Activated T-cell treated with anti-CD3 and anti-CD28 coated beads for 48 hours (primary cell): Measurements from ENCODE around the gene SEMA4D.
A peak's percentile ranks its signal among the peaks of the same experiment; 100 is the strongest.

Source experiments
- DNase-seq: peaks from one replicate; pipeline ENCODE4 v3.0.0-alpha.2; 2020; ENCODE audit warnings: low read depth

The SEMA4D gene, protein sequence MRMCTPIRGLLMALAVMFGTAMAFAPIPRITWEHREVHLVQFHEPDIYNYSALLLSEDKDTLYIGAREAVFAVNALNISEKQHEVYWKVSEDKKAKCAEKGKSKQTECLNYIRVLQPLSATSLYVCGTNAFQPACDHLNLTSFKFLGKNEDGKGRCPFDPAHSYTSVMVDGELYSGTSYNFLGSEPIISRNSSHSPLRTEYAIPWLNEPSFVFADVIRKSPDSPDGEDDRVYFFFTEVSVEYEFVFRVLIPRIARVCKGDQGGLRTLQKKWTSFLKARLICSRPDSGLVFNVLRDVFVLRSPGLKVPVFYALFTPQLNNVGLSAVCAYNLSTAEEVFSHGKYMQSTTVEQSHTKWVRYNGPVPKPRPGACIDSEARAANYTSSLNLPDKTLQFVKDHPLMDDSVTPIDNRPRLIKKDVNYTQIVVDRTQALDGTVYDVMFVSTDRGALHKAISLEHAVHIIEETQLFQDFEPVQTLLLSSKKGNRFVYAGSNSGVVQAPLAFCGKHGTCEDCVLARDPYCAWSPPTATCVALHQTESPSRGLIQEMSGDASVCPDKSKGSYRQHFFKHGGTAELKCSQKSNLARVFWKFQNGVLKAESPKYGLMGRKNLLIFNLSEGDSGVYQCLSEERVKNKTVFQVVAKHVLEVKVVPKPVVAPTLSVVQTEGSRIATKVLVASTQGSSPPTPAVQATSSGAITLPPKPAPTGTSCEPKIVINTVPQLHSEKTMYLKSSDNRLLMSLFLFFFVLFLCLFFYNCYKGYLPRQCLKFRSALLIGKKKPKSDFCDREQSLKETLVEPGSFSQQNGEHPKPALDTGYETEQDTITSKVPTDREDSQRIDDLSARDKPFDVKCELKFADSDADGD

DNA sequence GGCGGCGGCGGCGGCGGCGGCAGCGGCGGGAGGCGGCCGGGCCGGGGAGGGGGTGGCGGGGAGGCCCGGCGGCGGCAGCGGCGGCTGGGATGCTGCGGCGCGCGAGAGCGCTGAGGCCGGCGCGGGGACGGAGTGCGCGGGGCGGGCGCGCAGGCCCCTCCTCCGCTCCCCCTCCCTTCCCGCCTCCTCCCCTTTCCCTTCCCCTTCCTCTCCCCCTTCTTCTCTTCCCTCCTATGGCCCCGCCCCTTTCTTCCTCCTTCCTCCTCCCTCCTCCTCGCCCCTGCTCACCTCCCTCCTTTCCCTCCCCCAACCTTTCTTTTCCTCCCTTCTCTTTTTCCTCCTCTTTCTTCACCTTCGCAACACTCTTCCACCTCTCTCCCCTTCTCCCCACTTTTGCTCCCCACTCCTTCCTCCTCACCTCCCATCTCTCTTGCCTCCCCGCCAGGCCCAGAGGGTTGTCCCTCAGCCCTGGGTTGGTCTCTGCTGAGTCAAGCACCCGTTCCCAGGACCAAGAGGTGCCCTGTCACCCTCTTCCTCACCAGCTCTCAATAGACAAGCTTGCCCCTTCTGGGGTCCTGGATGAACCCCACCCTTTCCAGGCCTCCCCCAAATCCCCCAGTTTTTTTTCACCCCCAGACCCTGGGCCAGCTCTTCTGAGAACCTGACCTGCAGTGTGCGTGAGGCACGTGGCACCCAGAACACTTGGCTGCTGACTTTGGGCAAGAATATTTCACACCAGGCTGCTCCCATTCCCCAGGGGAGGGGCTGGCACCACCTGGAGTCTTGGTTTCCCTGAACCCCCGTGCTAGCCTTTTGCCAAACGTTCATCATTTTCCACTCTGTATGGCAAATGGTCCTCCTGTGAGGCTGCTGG, at the start of gene SEMA4D:
Gene SEMA4D, minus strand, starts transcription at position 136 of the 874 bp plus-strand sequence. CDS start 92,657 bp downstream, outside the sequence.
- DNase-seq, result peak; percentile 64

- no peak for DNase-seq
These were observed 49.1 kb upstream of the SEMA4D start for GRCh38 chr9:89547000-89547399.

DNA sequence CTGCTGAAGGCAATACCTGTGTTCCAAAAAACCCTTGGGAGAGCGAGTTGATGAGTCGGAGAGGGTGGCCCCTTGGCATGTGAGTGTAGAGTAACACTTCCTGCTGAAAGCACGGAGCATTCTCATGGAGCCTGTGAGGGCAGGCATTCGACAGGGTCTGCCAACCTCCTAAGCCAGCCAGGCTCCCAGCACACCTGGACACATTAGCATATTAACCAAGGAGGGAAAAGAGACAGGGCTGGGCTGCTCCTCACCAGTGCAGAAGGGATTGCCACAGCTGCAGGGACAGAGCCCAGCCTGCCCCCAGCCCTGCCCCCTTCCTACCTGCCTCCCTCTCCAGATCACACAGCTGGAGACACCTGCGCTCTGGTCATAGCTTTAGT, 46.4 kb upstream of the SEMA4D start:
- no peak for DNase-seq

- no peak for DNase-seq
These were observed 45.8 kb upstream of the SEMA4D start for GRCh38 chr9:89543621-89544278.

GRCh38 chr9:89543111-89543510, 45.2 kb upstream of the SEMA4D start:
- no peak for DNase-seq

DNA sequence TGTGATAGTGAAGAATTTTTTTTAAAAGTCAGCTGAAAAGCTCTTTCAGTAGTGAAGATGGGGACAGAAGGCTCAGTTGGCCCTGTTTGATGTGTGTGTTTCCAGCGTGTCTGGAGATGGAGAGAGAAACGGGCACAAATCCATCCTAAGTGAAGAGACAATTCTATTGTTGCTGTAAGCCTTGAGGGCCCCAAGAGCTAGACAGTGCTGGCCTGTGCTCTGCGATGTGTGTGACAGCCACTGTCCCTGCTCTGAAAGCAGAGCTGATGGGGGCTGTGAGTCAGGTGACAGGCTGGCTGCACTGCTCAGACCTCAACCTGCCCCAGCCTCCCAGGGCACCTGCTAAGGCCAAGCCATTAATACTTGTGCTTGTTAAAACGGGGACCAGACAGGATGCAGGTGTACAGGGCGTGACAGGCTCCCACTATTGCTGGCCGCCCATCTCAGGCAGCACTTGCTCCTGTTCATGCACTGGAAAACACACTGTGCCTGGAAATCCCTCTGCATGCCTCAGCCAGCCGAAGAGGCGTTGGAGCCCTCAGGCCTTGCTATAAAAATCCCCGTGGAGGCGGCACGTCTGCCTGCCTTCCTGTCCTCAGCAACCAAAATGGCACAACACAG, 44.6 kb upstream of the SEMA4D start:
- no peak for DNase-seq

DNA sequence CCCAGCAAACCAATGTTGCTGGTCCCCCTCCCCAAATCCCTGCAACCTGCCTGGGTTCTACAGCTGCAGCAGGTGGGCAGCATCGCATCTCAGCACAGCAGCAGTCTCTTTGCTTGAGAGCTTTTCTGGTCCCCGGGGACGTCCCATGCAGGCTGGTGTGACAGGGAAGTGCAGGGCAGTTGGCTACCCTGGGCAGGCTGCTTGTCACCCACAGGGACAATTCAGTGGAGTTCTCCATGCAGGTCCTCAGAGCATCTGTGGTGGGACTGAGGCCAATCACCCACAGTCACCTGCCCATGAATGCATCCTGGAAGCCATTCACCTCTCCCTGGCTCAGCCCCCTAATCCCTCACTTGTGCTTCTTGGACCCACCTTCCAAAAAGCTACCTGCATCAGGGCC, 43.9 kb upstream of the SEMA4D start:
- DNase-seq, result no peak

DNA sequence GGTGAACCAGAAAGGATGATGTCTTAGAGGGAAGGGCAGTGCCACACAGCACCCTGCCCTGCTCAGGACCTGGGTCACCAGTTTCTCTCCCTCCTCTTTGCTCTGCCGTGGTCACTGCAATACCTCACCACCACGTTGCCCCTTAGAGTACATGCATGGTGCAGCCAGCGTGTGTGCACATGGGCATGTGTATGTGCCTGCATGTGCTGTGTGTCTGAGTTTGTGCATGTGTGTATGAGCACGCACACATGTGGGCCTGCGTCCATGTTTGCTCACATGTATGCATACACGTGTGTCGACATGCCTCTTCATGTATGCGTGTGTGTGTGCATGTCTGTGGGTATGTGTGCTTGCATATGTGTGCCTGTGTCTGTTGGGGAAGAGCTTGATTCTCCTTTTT, 41.5 kb upstream of the SEMA4D start:
- no peak for DNase-seq

DNA sequence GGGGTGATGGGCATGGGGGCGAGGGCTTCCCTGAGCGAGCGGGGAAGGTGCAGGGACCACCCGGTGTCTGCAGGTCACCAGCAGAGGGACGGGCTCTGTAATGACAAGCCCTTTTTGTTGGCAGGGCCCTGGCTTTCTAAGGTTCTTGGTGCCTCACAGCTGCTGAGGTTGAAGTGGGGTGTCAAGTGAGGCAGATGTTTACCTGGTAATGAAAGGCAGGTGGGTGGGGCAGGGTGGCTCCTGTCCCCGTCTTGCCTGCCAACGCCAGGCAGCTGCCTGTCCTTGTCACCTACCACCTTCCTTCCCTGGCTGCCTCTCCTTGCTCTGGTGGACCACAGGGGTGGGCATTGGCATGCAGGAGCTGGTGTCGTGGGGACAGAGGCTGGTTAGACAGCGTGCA, 41.0 kb upstream of the SEMA4D start:
- no peak for DNase-seq

DNA sequence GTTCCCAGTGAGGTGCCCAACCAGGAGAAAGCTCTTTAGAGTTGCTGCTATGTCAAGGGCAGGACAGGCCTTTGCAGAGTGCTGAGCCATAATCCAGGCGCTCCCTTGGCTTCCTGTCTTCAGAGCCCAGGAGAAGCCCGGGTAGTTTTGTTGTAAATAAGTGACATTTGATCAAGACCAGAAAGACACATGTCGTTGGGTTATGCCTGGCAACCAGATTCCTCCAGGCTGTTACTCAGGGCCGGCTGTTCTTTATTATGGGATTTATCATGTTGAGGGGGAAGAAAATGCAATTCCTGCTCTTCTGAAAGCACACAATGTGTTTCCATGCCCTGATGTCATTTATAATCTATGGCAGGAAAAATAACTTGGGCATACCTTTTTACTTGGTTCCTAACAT, 39.3 kb upstream of the SEMA4D start:
- no peak for DNase-seq

GRCh38 chr9:89536600-89536999, 38.7 kb upstream of the SEMA4D start:
- no peak for DNase-seq

GRCh38 chr9:89536145-89536574, 38.2 kb upstream of the SEMA4D start:
- DNase-seq, result no peak

DNA sequence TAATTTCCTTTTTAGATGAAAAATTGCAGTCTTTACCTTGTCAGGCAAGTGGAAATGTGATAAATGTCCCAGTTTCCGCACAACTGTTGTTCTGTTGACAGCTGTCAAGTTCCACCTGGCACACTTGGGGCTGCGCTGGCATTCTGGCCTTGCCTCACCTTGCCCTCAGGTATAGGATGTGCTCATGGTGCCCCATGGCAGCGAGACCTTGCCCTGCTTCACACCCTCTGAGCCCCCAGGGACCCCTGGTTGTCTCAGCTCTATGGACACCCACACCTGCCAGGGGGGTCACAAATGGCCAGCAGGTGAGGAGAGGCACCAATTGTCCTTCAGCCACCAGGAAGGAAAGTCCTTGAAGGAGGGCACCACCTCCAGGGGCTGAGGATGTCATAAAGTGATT, 37.5 kb upstream of the SEMA4D start:
- DNase-seq, result no peak

DNA sequence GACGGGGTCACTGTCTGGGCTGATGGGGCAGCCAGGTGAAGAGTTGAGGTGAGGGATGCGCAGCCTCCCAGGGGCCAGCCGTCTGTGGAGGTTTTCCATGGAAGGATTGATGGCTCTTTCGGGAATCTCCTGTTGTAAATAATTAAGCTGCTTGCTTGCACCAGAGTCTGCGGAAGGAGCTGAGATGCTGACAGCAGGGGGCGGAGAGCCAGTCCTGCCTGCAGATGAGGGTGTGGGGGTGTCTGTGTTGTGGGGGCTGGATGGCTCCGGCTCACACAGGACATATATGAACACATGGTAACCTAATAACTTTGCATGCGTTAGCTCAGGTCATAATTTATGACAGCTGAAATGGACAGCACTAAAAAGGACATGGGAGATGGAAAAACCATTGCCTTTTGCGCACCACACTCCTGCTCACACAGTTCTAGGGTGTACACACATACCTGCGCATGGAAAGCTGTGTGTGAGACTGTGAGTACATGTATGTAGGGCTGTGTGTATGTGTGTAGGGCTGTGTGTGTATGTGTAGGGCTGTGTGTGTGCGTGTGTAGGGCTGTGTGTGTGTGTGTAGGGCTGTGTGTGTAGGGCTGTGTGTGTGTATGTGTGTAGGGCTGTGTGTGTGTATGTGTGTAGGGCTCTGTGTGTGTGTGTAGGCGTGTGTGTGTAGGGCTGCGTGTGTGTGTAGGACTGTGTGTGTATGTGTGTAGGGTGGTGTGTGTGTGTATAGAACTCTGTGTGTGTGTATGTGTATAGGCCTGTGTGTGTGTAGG, 36.8 kb upstream of the SEMA4D start:
- DNase-seq, result no peak

DNA sequence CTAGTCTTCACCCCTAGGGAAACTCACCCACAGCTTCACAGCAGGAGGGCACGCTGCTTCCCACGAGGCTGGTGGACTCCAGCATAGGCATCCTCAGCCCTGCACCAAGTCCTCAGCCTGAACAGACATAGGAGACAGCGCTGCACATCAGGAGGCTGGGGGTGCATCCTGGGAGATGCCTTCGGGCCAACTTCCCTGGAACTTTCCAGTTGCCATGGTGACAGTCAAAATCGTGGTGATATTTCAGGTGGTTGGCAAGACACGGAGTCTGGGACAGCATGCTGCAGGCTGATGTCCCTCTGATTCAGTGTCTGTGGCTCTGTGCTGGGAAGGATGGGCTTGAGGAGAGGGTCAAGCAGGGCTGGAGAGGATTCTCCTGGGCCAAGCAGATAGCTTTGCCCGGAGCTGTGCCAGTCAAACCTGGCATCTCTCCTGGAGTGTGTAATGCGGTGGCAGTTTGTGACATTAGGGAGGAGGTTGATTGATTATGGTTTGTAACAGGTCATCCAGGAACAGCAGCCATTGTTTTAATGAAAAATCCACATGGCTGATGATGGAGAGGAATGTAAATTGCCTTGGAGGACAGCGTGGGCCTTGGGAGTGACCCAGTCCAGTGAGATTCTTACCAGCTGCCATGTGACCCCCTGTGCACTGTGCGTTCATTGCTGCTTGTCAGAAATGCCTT, 35.6 kb upstream of the SEMA4D start:
- no peak for DNase-seq

GRCh38 chr9:89532944-89533343, 35.0 kb upstream of the SEMA4D start:
- no peak for DNase-seq

GRCh38 chr9:89532478-89532877, 34.6 kb upstream of the SEMA4D start:
- no peak for DNase-seq

DNA sequence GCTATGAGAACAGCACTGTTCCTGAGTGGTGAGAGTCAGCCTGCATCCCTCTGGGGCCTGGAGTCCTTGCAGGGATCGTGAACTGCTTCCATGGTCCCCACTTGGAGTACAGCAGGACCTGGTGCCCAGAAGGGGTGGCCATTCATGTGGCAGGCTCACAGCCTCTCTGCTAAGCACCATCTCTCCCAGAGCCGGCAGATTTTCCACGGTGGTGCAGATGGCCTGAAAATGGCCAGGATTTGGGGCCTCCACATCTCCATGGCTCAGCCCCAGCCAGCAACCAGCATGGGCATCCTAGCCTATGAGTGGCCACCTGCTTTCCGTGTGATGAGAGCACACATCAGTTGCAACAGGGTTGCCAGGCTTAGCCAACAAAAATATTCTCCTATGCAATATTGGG, 33.9 kb upstream of the SEMA4D start:
- DNase-seq, result no peak

DNA sequence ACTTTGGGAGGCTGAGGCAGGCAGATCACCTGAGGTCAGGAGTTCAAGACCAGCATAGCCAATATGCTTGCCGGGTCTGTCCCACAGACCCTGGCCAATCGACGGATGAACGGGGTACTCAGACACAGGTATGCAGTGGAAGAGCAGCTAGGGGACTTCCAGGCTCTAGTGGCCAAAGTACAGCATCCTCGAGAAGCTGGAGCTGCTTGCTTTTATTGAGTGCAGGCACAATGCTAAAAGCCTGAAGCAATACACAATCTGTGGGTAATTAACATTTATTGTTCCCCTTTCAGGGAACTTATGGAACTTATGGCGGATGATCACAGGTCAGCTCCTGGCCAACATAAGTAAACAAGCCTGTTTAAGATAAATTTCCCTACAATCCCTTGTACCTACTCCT, 32.8 kb upstream of the SEMA4D start:
- no peak for DNase-seq
